Stimulated activated naive CD4-positive, alpha-beta T cell (primary cell): Measurements from ENCODE around the gene MAP2K2.

Source experiments
- DNase-seq, 6 experiments: peaks; one replicate each; lab custom pipeline; 2025; lab: John Stamatoyannopoulos, UW

Gene MAP2K2

DNA sequence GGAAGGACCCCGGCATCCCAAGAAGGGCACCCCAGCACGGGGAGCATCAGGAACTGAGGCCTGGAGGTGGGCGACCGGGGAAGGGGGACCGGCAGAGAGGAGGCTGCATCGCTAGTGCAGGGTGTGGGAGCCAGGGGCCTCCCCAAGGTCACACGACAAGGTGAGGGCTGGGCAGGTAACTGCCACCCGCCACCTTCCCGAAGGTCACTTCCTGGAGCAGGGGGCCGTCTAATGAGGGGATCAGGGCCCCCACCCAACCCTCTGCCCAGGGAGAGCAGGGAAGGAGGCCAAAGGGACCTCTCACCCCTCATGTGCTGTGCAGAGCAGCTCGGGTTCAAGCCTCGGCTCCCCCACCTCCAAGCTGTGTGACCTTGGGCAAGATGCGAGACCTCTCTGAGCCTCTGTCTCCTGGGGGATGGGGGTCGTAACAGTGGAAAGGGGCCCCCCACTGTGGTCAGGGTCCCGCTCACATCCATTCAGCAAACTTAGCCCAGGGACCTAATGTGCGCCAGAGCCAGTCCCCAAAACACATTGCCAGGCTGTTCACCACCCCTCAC is 63.2 kb downstream of the MAP2K2 start:
- DNase-seq, result no peak

DNA sequence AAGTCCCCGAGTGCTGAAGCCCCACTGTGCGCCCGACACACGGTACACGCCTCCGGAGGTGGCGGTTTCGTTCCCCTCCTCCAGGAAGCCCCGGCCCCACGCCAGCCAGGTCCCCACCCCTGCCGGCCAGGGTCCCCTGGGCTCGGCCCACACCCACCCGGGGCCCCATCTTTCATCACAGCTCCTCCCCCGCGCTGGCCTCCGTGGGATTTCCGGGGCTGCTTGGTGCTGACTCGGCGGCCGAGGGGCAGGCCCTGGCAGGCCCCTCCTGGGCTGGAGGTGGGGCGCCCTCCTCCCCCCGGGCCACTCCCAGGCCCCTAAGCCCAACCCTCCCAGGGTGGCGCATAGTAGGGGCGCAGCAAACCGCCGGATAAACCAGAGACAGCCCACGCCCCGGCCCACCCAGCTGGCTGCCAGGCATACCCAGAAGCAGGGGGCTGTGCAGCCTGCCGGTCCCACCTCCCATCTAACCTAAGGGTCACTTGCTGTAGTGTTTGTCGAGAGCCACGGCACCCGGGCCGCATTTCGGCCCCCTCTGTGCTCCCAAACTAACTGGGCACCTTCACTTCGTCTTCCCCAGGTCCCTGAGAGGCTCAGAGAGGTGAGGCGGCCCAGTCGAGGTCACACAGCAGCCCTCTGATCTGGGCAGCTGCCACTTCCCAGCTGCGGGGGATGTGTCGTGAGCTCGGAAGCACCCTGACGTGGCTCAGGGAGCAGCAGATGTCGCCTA is 63.9 kb downstream of the MAP2K2 start:
- DNase-seq, result no peak

GRCh38 chr19:4059453-4059871 is 64.5 kb downstream of the MAP2K2 start:
- no peak for DNase-seq

DNA sequence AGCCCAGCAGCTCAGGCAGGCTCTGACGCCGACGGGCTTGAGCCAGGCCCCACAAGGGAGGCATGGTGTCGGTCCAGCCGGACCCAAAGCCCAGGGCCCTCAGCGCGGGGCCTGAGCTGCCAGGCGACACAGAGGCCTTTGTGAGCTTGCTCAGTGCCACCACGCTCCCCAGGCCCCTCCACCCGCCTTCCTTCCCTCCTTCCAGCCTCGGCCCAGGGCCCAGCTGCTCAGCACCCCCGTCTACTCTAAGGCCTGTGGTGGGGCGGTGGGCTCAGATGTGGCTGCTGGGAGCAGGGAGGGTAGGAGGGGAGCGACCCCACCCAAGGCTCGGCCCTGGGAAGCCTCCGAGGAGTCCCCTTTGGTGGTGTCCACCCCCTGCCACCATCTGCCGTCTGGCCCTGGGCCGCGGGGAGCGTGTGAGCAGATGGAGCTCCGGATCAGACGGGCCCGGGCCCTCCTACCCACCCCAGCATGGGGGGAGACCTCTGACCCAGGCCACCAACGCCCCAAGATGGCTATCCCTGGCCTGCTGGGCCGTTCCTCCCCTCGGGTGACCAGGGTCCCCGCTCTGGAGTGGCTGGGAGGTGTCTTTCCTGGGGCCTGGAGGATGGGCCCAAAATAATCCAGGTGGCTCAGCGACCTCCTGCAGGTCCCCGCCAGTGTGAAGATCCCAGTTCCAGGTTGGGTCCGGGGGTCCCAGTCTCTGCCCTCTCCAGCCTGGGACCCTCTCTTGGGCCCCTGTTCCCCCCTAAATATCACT is 65.0 kb downstream of the MAP2K2 start:
- DNase-seq, result no peak

DNA sequence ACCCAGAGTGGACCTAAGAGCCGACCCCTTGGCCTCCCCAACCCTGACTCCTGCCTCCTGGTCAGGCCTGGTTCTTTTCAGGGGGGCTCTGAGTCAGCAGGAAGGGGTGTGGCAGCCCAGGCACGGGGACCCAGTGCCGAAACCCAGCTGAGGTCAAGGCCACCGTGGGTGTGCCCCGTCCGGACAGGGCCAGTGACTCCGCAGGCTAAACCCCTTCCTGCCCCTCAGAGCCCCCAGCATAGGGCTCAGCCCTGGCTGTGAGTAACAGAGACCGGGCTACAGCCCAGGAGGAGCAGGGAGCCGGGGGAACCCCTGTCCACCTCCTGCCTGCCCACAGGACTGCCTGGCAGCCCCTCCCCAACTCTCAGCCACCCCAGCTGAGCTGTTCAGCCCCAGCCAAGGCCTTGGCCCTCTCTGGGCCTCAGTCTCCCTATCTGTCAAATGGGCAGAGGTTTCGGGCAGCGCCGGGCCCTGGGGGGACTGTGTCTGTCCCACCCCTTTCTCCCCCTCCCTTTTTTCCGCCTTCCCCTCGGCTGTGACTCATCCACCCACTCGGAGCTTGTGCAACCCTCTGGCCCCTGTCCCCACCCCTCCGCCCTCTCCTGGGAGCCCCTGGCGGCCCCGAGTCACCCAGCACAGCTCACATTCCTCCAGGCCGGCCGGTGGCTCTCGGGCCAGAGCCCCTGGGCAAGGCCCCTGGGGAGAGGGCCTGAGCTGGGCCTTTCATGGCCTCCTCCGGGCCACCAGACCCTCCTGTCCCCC is 65.8 kb downstream of the MAP2K2 start:
- no peak for DNase-seq

DNA sequence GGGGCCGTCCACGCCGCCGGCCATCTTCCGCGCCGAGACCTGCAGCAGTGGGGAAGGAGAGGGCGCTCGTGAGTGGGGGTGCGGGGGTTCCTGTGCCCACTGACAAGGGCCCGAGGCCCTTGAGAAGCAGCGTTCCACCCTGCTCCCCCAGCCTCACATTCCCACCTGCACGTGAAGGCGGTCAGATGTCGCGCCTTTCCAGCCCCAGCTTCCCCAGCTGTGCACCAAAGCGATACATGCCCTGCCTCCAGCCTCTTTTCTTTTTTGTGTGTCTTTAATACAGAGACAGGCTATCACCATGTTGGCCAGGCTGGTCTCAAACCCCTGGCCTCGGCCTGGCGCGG is 68.7 kb downstream of the MAP2K2 start:
- no peak for DNase-seq

- no peak for DNase-seq
These were observed 69.3 kb downstream of the MAP2K2 start for GRCh38 chr19:4054441-4055208.

- DNase-seq, result no peak
These were observed 70.2 kb downstream of the MAP2K2 start for GRCh38 chr19:4053423-4054324.

DNA sequence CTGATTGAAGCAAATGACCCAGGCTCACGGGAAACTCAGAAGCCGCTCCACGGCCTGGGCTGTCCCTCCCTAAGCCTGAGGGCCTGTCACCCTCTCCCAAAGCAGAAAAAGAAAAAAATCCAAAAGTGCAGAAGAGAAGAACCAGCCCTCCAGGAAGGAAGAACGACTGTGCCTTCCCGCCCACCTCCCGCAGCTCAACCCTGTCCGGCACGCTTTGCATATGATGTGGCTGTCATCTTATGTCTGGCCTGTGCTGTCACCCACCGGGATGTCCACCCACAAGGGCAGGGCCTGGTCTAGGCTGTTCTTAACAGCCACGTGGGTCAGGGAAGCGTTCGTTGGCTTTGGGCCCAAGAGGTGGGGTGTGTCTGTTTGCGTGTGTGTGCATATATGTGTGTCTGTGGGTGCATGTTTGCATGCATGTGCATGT is 70.9 kb downstream of the MAP2K2 start:
- no peak for DNase-seq

GRCh38 chr19:4052114-4052992 is 71.6 kb downstream of the MAP2K2 start:
- DNase-seq, result no peak

GRCh38 chr19:4051175-4052101 is 72.5 kb downstream of the MAP2K2 start:
- no peak for DNase-seq

DNA sequence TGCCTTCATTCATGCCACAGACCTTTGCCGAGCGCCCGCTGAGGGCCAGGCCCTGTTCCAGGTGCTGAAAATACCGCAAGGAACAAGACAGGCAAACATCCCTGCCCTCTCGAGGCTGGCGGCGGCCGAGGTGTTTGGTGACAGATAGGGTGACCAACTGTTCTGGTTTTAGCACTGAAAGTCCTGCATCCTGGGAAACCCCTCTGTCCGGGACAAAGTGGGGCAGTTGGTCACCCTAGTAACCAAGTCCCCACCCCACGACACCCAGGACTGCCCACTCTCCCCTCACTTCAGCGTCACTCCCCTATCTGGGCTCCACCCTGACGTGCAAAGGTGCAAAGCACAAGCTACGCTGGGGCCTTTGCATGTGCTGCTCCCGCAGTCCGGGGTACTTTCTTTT is 74.5 kb downstream of the MAP2K2 start:
- no peak for DNase-seq

DNA sequence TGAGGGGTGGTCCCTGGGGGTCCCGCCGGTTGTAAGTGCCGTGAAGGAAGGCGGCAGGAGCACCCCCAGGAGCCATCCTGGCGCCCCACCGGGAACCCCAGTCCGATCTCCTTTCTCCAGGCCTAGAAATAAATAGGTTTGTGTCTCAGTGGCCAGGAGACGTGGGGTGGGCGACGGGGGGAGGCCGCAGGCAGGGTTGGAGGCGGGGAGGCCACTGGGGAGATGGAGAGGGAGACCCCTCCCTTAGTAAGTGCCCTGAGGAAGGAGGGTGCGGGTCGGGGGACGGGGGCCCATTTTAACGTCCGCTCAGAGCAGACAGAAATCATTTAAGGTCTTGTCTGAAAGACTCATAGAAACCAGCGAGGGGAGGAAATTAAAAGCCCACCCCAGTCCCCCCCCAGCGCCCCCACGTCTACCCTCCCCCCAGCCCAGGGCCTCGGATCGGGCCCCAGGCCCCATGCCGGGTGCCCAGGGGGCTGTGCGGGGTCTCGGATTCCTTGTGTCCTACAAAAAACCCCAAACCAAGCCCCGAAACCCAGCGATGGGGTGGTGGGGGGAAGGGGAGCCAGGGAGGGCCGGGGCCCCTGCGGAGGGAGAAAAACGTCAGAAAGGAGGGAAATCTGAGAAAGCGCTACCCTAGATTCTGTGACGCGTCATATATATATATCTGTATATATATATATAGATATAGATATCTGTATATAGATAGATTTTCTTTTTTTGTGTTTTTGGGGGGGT is 76.8 kb downstream of the MAP2K2 start:
- DNase-seq, result no peak

- peak in 1 of 6 experiments; percentile 50 for DNase-seq
These were observed 77.6 kb downstream of the MAP2K2 start for GRCh38 chr19:4046362-4046691.

GRCh38 chr19:4045597-4046361 is 78.1 kb downstream of the MAP2K2 start:
- DNase-seq, result no peak

DNA sequence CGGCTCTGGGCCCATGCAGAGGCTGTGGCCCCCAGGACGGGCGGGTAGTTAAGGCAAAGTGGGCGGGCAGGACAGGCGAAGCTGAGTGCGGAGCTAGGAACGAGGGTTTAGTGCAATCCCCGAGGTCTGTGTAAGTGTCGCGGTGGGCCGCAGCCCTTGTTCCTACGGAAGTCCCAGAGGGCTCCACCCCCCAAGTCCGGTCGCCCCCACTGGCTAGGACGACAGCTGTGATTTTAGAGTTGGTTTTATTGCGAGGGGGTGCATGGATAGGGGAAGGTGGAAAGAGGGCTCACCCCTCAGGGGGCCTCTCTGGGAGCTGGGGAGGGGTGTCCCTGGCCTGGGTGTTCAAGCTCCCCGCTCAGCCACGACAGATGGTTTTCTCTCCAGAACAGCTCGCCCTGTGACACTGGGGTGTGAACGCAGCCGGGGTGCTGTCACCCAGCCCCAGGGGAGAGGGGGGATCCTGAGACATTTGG is 78.9 kb downstream of the MAP2K2 start:
- no peak for DNase-seq
